Measurements from ENCODE around the gene PTOV1.

PTOV1 gene

DNA sequence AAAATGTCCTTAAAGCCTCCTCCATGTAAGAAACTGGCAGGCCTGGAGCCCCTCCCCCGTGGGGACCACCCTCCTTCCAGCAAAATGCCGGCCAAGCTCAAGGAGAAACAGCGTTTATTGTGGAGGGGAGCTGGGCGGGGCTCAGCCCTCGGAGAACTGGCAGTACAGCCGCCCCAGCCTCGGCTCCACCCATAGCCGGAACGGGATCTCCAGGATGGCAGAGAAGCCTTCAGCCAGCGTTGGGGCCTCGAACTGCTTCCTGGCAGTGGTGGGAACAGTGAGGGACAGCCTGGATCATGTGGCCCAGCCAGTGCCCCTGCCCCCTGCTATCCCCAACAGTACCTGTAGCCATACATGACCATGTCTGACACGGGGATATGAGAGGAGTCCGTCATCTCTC lies 10.1 kb downstream of the PTOV1 start:
- no peak for DNase-seq

GRCh38 chr19:49861541-49862378 lies 10.8 kb downstream of the PTOV1 start:
- DNase-seq, result no peak

DNA sequence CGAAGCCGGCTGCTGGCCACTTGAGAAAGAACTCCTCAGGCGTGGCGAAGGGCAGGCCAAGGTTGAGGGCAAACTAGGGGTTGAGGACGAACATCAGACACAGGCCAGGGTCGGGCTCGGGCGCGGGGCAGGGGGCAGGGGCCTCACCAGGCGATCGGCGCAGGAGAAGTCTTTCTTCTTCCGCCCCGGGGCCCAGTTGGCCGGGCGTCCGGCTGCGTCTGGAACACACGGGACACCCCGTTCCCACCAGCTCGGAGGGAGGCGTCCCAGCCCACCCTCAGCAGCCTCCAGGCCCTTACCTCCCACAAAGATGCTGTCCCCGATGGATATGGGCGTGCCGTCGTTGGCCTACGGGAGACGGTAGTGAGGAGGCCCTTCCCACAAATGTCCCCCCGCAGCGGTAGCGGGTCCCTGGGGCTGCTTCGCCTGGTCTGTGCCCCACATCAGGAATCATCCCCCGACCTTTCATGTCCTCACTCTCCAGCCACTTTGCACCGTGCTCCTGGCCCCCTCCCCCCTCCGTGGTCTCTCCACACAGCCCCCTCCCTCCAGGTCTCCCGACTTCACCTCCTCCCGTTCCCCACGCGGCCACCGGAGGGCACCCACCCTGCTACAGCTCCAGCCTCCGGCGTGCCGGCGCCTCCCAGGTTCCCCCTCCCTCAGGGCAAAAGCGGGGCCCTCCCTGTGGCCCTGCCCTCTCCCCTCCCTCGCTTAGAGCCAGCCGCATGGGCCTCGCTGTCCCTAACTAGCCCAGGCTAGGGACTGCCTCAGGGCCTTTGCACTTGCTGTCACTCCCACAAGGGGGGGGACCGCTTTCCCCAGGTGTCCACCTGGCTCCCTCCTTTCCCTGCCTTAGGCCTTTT lies 11.7 kb downstream of the PTOV1 start:
- no peak for DNase-seq

GRCh38 chr19:49863254-49863934 lies 12.4 kb downstream of the PTOV1 start:
- no peak for DNase-seq

DNA sequence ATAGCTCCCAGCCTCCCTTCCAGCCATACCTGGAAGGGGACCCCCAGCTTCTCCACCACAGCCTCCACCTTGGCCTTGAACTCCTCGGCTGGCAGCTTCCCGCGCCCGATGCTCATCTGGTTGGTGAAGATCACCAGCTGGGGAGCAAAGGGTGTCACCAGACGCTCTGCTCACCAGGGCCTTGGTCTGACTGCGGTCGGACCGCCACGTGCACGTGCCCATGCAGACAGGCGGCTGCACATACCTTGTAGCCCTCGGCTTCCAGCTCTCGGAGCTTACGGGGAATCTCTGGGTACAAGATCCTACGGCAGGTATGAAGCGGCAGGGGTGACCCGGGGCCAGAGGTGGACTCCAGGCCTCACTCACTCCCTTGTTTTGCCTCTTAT lies 13.0 kb downstream of the PTOV1 start:
- DNase-seq, result no peak

- DNase-seq, result no peak
These were observed 13.9 kb downstream of the PTOV1 start for GRCh38 chr19:49864890-49865289.

DNA sequence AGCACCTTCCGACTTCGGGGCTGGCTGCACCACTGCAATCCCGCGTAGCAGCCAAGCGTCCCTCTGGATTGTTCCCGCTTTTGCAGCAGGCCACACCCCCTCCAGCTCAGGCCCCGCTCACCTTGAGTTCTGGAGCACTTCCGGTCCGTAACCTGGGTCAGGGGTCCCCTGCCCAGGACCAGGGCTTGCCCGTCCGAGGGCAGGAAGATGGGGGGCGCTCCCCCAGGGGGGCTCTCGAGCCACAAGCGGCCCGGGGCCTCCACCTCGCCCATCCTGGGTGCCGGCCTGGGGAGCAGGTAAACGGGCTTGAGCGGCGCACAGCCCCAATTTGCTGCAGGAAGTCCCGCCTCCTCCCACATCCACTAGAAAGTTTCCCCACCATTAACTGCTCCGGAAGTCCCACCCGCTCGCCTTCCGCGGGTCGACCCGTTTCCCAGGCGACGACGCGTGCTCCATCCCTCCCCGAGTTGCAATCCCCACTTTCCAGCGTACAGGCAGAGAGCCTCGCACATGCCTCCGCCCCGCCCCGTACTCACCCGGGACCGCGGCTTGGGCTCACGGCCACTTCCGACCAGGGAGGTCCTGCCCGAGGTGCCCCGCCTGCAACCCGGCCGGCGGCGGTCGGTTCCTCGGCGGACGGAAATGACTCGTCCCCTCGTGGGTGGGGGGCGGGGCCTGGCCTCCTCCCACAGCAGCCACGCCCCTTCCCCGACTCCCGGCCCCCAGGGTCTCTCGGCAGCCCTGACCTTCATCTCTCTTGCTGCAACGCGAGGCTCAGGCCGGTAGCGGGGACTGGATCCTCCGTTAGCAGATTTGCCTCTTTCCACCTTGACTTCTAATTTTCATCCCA lies 16.2 kb downstream of the PTOV1 start, which contains the start of gene PNKP:
TSS of gene PNKP (minus strand) at position 644 of the 850 bp plus-strand sequence. CDS start at position 272, 372 bp downstream.
- peak; percentile 75 for DNase-seq

GRCh38 chr19:49869009-49869483 lies 18.1 kb downstream of the PTOV1 start:
- DNase-seq, result no peak

- DNase-seq, result peak; percentile 86
These were observed 18.7 kb downstream of the PTOV1 start for GRCh38 chr19:49869484-49870308.

DNA sequence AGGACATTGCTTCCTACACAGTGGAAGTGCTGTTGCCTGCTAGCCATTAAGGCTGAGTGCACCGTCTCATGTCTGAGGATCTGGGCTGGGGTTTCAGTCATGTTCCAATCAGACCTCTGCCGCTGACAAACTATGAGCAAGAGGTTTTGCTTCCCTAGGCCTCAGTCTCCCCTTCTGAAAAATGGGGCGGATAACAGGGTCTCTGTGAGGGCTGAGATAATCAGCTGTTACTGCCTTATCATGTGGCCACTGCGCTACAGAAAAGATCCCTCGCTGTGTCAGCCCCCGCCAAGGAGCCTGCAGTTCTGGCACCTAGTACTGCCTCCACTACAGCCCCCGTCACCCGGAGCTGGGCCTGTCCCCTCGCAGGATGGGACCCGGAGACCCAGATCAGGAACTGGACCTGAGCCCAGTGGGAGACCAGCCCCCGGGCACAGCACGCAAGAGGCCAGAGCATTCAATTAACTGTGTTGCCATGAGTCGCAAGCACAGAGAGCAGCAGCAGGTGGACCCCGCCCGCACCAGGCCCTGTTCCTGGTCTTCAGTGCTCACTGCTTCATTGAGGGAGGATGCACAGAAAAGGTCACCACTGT lies 19.4 kb downstream of the PTOV1 start:
- no peak for DNase-seq

- no peak for DNase-seq
These were observed 20.5 kb downstream of the PTOV1 start for GRCh38 chr19:49871349-49871985.

- no peak for DNase-seq
These were observed 21.5 kb downstream of the PTOV1 start for GRCh38 chr19:49872245-49873128.

DNA sequence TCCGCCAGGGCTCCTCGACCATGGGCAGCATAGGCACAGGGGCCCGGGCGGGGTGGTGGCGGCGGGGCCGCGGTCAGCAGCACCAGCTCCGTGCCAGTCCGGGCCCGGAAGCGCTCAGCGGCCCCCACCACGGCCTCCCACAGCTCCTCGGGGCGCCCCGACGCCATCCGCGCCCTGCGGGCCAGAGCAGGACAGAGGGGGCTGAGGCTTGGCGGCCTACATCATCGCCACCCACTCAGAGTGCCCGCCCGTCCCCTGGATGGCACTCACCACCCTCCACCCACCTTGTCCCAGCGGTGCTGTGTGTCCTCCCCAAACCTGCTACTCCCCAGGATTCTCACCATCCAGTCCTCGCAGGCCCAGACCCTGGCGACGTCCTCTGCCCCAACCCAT lies 22.2 kb downstream of the PTOV1 start:
- no peak for DNase-seq

DNA sequence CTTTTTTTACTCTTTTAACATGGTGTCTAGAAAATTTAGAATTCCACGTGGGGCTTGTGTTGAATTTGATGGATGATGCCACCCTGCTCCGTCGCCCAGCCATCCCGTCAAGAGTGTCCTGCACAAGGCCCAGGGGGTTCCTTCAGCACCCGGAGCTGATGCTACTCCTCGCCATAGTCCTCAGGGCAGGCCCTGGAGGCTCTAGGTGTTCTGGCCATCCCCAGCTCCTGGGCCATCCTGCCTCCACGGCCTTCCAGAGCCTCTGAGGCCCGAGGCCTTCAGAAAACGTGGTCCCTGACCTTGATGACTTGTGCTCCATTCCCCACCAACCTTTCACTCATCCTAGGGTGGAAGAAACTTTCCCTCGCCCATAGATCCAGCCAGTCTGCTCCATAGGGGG lies 22.9 kb downstream of the PTOV1 start:
- no peak for DNase-seq

GRCh38 chr19:49874503-49875157 lies 23.7 kb downstream of the PTOV1 start:
- DNase-seq, result no peak

- no peak for DNase-seq
These were observed 24.2 kb downstream of the PTOV1 start for GRCh38 chr19:49875177-49875576.

DNA sequence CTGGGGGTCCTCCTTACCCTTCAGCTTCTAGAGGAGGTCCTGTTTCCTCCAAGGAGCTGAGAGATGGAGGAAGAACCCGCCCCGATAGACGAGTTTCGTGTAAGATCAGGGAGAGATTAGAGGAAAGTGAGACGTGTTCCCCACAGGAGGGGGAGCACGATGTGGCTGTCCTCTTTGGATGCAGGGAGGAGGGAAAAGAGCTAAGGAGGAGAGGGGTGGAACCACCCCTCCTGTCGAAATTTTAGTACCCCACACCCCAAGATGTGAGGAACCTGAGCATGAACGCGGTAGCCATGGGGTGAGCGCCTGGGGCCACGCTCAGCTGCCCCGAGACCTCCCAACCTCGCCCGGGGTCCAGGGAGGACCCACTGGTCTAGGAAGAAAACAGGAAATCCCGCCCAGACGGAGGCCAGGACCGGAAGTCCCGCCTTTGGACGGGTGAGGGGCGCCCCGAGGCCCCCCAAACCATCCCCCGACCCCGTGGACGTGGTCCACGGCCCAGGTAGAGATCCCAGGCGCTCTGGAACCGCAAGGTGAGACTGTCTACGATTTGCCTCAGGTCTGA lies 25.0 kb downstream of the PTOV1 start:
- peak; percentile 32 for DNase-seq

DNA sequence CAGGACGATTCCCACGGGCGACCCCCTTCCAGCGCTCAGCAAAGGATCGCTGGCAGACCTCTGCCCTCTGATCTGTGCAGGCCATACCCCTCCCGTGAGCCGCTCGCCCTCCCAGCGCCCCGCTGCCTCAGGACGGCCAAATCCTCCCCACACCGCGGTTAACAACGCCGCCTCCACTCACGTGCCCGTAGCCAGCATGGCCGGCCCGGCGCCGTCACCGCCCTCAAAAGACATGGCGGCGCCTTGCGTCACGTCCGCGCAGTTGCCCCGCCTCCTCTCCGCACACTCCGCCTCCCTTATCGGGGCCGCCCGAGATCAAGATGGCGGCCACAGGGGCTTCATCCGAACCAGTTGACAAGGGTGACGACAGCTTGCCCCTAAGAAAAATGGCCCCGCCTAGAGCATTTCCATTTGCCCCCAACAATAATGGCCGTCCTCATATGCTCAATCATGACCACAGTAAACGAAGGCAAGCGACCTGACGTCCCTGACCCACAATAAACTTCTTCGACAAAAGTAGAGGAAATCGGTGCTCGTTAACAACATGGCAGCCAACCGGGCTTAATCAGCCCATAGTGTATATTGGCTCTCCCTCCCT lies 25.6 kb downstream of the PTOV1 start:
- DNase-seq, result peak; percentile 95
